ENCODE results near the gene PRRC1.

Gene PRRC1

GRCh38 chr5:127517480-127518318 is at the start of gene PRRC1:
PRRC1 (plus strand) TSS chr5:127517640; CDS start chr5:127523480, 5,840 bp downstream.
- no peak for TF ChIP-seq CTCF (conservative IDR thresholded peaks at IDR 0.05; ENCODE audit: low read depth)
- POLR2A ChIA-PET (ENCODE audit: low non-redundant PET): interaction anchor here (0.6 kb wide), 1 partner anchor 1167 kb away, joined by 3 read pairs; no protein-coding TSS in a partner anchor
- DNase-seq (ENCODE audit: low spot score): peak; percentile 89
- CTCF ChIA-PET: interaction anchor here (0.6 kb wide), 1 partner anchor 877 kb away, joined by 3 read pairs; no protein-coding TSS in a partner anchor
- peak within 1 kb of the TSS; percentile 85 for H3K27ac ChIP-seq

- ChIA-PET CTCF (interaction anchor here (0.6 to 2.5 kb wide), 4 partner anchors 22 to 479 kb away, joined by 3 to 8 read pairs (median 3); no protein-coding TSS in a partner anchor), POLR2A (ENCODE audit: low non-redundant PET) (no interaction called here)
- no peak for DNase-seq (ENCODE audit: low spot score)
- H3K27ac ChIP-seq: no peak overlapping the region
- no peak for TF ChIP-seq CTCF (conservative IDR thresholded peaks at IDR 0.05; ENCODE audit: low read depth)
Observed at GRCh38 chr5:127471211-127471610, 46.2 kb upstream of the PRRC1 start.

- ChIA-PET POLR2A (ENCODE audit: low non-redundant PET) (no interaction called here), CTCF (interaction anchor here (0.7 to 2.5 kb wide), 3 partner anchors 11 to 20 kb away, joined by 3 to 8 read pairs (median 4); no protein-coding TSS in a partner anchor)
- no peak for DNase-seq (ENCODE audit: low spot score)
- H3K27ac ChIP-seq: no peak overlapping the region
- no peak for TF ChIP-seq CTCF (conservative IDR thresholded peaks at IDR 0.05; ENCODE audit: low read depth)
Observed at GRCh38 chr5:127472700-127473099, 44.7 kb upstream of the PRRC1 start.

GRCh38 chr5:127486471-127486870 is 31.0 kb upstream of the PRRC1 start:
- no peak overlapping the region for H3K27ac ChIP-seq
- TF ChIP-seq CTCF (conservative IDR thresholded peaks at IDR 0.05; ENCODE audit: low read depth): no peak
- DNase-seq (ENCODE audit: low spot score): no peak
- ChIA-PET POLR2A (ENCODE audit: low non-redundant PET) (no interaction called here), CTCF (no interaction called here)

- no peak overlapping the region for H3K27ac ChIP-seq
- TF ChIP-seq CTCF (conservative IDR thresholded peaks at IDR 0.05; ENCODE audit: low read depth): peak; percentile 92
- ChIA-PET POLR2A (ENCODE audit: low non-redundant PET) (no interaction called here), CTCF (interaction anchor here (0.6 to 1.8 kb wide), 37 partner anchors 8 to 892 kb away, joined by 3 to 13 read pairs (median 3); partner anchors contain the start of gene PHAX)
- DNase-seq (ENCODE audit: low spot score): peak; percentile 55
Observed at GRCh38 chr5:127492854-127493738, 24.3 kb upstream of the PRRC1 start.

- no peak for DNase-seq (ENCODE audit: low spot score)
- no peak overlapping the region for H3K27ac ChIP-seq
- POLR2A ChIA-PET (ENCODE audit: low non-redundant PET): no interaction called here
- no peak for TF ChIP-seq CTCF (conservative IDR thresholded peaks at IDR 0.05; ENCODE audit: low read depth)
- CTCF ChIA-PET: interaction anchor here (0.7 kb wide), 1 partner anchor 11 kb away, joined by 4 read pairs; no protein-coding TSS in a partner anchor
Observed at GRCh38 chr5:127498548-127498947, 18.9 kb upstream of the PRRC1 start.

Measured in RWPE1 (cell line).